SK-N-SH treated with all-trans-retinoic acid at 6 μM for 48 hours (cell line): Measurements from ENCODE around the gene ZCCHC24.
"Not testable (repeated sequence)": the region's sequence is repeated elsewhere in the genome, so short reads cannot be mapped to it uniquely, and the experiment has no call there.

Experiments
- ATAC-seq: fragments of 200-7000 bp; cut with Tn5 transposase; 3 replicates; pipeline ENCODE4 v1.9.1; 2020; ENCODE audit warnings: mild to moderate bottlenecking, moderate library complexity
- ZNF8 ChIP-seq: fragments of 450-650 bp; formaldehyde crosslinking; IDR thresholded peaks from 2 replicates; pipeline ENCODE4 v1.5.0; 2020; ENCODE audit warnings: mild to moderate bottlenecking, moderate library complexity

The ZCCHC24 gene

GRCh38 chr10:79332610-79333315 is 112.7 kb downstream of the ZCCHC24 start:
- TF ChIP-seq ZNF8 (CRISPR knock-in tag), result peak; percentile 99
- ATAC-seq, result not testable (repeated sequence)
